BLaER1 treated with 17β-estradiol and CSF1 and Interleukin-3, amounts not matched to agents 10 nM and 100 nM (cell line): ENCODE results near the gene TBC1D14.
A peak's percentile ranks its signal among the peaks of the same experiment; 100 is the strongest.
"Not testable (repeated sequence)": the region's sequence is repeated elsewhere in the genome, so short reads cannot be mapped to it uniquely, and the experiment has no call there.

ENCODE experiments used
- H3K27ac ChIP-seq, 11 experiments: shearing (Covaris generic); formaldehyde crosslinking; 2 replicates each; pipeline ENCODE4 v1.8.1; 2022
- H3K27me3 ChIP-seq, 11 experiments: shearing (Covaris generic); formaldehyde crosslinking; 2 replicates each; pipeline ENCODE4 v1.8.1; 2022
- H3K36me3 ChIP-seq, 11 experiments: shearing (Covaris generic); formaldehyde crosslinking; 2 replicates each; pipeline ENCODE4 v1.8.1; 2022
- H3K4me1 ChIP-seq, 10 experiments: shearing (Covaris generic); formaldehyde crosslinking; 2 replicates each; pipeline ENCODE4 v1.8.1; 2022
- H3K4me2 ChIP-seq, 11 experiments: shearing (Covaris generic); formaldehyde crosslinking; 2 replicates each; pipeline ENCODE4 v1.8.1; 2022
- H3K4me3 ChIP-seq, 10 experiments: shearing (Covaris generic); formaldehyde crosslinking; 2 replicates each; pipeline ENCODE4 v1.8.1; 2022
- H3K9ac ChIP-seq, 11 experiments: shearing (Covaris generic); formaldehyde crosslinking; 2 replicates each; pipeline ENCODE4 v1.8.1; 2022
- H3K9me3 ChIP-seq, 11 experiments: shearing (Covaris generic); formaldehyde crosslinking; replicated peaks in 1 of 11; 2 replicates each; pipeline ENCODE4 v1.8.1; 2022
- H4K20me1 ChIP-seq, 11 experiments: shearing (Covaris generic); formaldehyde crosslinking; 2 replicates each; pipeline ENCODE4 v1.8.1; 2022
- Cebpa-rat ChIP-seq, 11 experiments: shearing (Covaris generic); IDR thresholded peaks; 2 replicates each; pipeline ENCODE4 v1.8.1; 2022

The TBC1D14 gene

GRCh38 chr4:6887591-6888371, 21.8 kb upstream of the TBC1D14 start:
- Histone ChIP-seq H3K9me3 (peaks cover 25 to 33% (median 31%) of the 10 kb centered on the region in 11 experiments), H3K9ac (peak overlapping the region; percentile 36 to 69 (median 66); a peak in 19 of 22 replicates), H4K20me1 (peaks cover 0 to 7% (median 0%) of the 10 kb centered on the region in 11 experiments; a peak in 2 of 22 replicates), H3K4me3 (peak overlapping the region in 8 of 10 experiments; percentile 5 to 55 (median 20); a peak in 9 of 20 replicates), H3K27me3 (no peaks in the 10 kb centered on the region), H3K4me2 (peak overlapping the region; percentile 67 to 96 (median 86)), H3K4me1 (peaks cover 79 to 95% (median 87%) of the 10 kb centered on the region in 10 experiments), H3K36me3 (peaks cover 9 to 35% (median 28%) of the 10 kb centered on the region in 11 experiments; a peak in 21 of 22 replicates), H3K27ac (peak overlapping the region; percentile 48 to 84 (median 79); a peak in 21 of 22 replicates)
- TF ChIP-seq Cebpa-rat (IDR thresholded peaks at IDR 0.05): peak in 1 of 11 experiments; percentile 27; a peak in 1 of 22 replicates

GRCh38 chr4:6888506-6889071, 21.0 kb upstream of the TBC1D14 start:
- peaks cover 0 to 7% (median 0%) of the 10 kb centered on the region in 11 experiments; a peak in 1 of 22 replicates for H4K20me1 ChIP-seq
- H3K27ac ChIP-seq: peak overlapping the region; percentile 48 to 84 (median 79); a peak in 21 of 22 replicates
- H3K4me3 ChIP-seq: peak overlapping the region in 7 of 10 experiments; percentile 6 to 55 (median 34); a peak in 5 of 20 replicates
- peaks cover 25 to 33% (median 31%) of the 10 kb centered on the region in 11 experiments for H3K9me3 ChIP-seq
- peaks cover 87 to 100% (median 95%) of the 10 kb centered on the region in 10 experiments for H3K4me1 ChIP-seq
- TF ChIP-seq Cebpa-rat (IDR thresholded peaks at IDR 0.05): no peak
- peaks cover under 1 to 26% (median 20%) of the 10 kb centered on the region in 11 experiments; a peak in 18 of 22 replicates for H3K36me3 ChIP-seq
- H3K27me3 ChIP-seq: no peaks in the 10 kb centered on the region
- peak overlapping the region; percentile 67 to 96 (median 86) for H3K4me2 ChIP-seq
- peak overlapping the region; percentile 36 to 69 (median 66); a peak in 17 of 22 replicates for H3K9ac ChIP-seq

GRCh38 chr4:6889101-6889735, 20.4 kb upstream of the TBC1D14 start:
- Histone ChIP-seq H3K27ac (peak overlapping the region in 10 of 11 experiments; percentile 71 to 84 (median 80); a peak in 21 of 22 replicates), H4K20me1 (peaks cover 0 to 7% (median 0%) of the 10 kb centered on the region in 11 experiments; a peak in 1 of 22 replicates), H3K9me3 (peaks cover 25 to 33% (median 31%) of the 10 kb centered on the region in 11 experiments), H3K4me2 (peak overlapping the region in 7 of 11 experiments; percentile 3 to 96 (median 92); a peak in 11 of 22 replicates), H3K9ac (peak overlapping the region in 6 of 11 experiments; percentile 36 to 69 (median 66); a peak in 2 of 22 replicates), H3K4me3 (peak overlapping the region in 7 of 10 experiments; percentile 10 to 55 (median 35); a peak in 9 of 20 replicates), H3K27me3 (no peaks in the 10 kb centered on the region), H3K36me3 (peaks cover 0 to 22% (median 14%) of the 10 kb centered on the region in 11 experiments; a peak in 13 of 22 replicates), H3K4me1 (peaks cover 90 to 100% (median 100%) of the 10 kb centered on the region in 10 experiments)
- no peak for TF ChIP-seq Cebpa-rat (IDR thresholded peaks at IDR 0.05)

GRCh38 chr4:6889736-6890324, 19.8 kb upstream of the TBC1D14 start:
- H3K4me3 ChIP-seq: peak overlapping the region in 8 of 10 experiments; percentile 4 to 55 (median 30); a peak in 13 of 20 replicates
- peak overlapping the region in 9 of 11 experiments; percentile 75 to 84 (median 81); a peak in 18 of 22 replicates for H3K27ac ChIP-seq
- H3K9ac ChIP-seq: no peak overlapping the region
- H4K20me1 ChIP-seq: peaks cover 0 to 7% (median 0%) of the 10 kb centered on the region in 11 experiments; a peak in 1 of 22 replicates
- peaks cover 25 to 33% (median 31%) of the 10 kb centered on the region in 11 experiments for H3K9me3 ChIP-seq
- peaks cover 0 to 20% (median 10%) of the 10 kb centered on the region in 11 experiments; a peak in 11 of 22 replicates for H3K36me3 ChIP-seq
- no peak for TF ChIP-seq Cebpa-rat (IDR thresholded peaks at IDR 0.05)
- peak overlapping the region in 7 of 11 experiments; percentile 3 to 96 (median 89); a peak in 10 of 22 replicates for H3K4me2 ChIP-seq
- no peaks in the 10 kb centered on the region for H3K27me3 ChIP-seq
- peaks cover 90 to 100% (median 100%) of the 10 kb centered on the region in 10 experiments for H3K4me1 ChIP-seq

GRCh38 chr4:6890358-6890757, 19.3 kb upstream of the TBC1D14 start:
- Histone ChIP-seq H3K9ac (peak overlapping the region in 1 of 11 experiments; percentile 72; a peak in 1 of 22 replicates), H3K27me3 (no peaks in the 10 kb centered on the region), H3K4me3 (peak overlapping the region in 8 of 10 experiments; percentile 4 to 55 (median 30); a peak in 13 of 20 replicates), H3K36me3 (peaks cover 0 to 20% (median 10%) of the 10 kb centered on the region in 11 experiments; a peak in 11 of 22 replicates), H3K4me1 (peaks cover 87 to 100% (median 99%) of the 10 kb centered on the region in 10 experiments), H3K4me2 (peak overlapping the region in 9 of 11 experiments; percentile 79 to 96 (median 86); a peak in 12 of 22 replicates), H3K27ac (peak overlapping the region in 10 of 11 experiments; percentile 61 to 84 (median 80); a peak in 20 of 22 replicates), H4K20me1 (peaks cover 0 to 7% (median 0%) of the 10 kb centered on the region in 11 experiments; a peak in 1 of 22 replicates), H3K9me3 (peaks cover 25 to 33% (median 32%) of the 10 kb centered on the region in 11 experiments)
- TF ChIP-seq Cebpa-rat (IDR thresholded peaks at IDR 0.05): no peak

- Histone ChIP-seq H3K4me3 (peak overlapping the region in 7 of 10 experiments; percentile 4 to 55 (median 37); a peak in 8 of 20 replicates), H3K9ac (peak overlapping the region in 9 of 11 experiments; percentile 53 to 73 (median 70); a peak in 17 of 22 replicates), H3K4me2 (peak overlapping the region; percentile 79 to 93 (median 88)), H3K9me3 (peaks cover 25 to 39% (median 32%) of the 10 kb centered on the region in 11 experiments), H3K36me3 (peaks cover 0 to 20% (median 10%) of the 10 kb centered on the region in 11 experiments; a peak in 11 of 22 replicates), H3K27ac (peak overlapping the region; percentile 53 to 84 (median 79); a peak in 21 of 22 replicates), H3K4me1 (peaks cover 80 to 95% (median 93%) of the 10 kb centered on the region in 10 experiments)
- H4K20me1 ChIP-seq, H3K27me3 ChIP-seq: not testable (repeated sequence)
These were observed 18.7 kb upstream of the TBC1D14 start for GRCh38 chr4:6890971-6891370.

- Histone ChIP-seq H3K4me3 (peak overlapping the region; percentile 1 to 48 (median 18); a peak in 13 of 20 replicates), H4K20me1 (no peaks in the 10 kb centered on the region; a peak in 1 of 22 replicates), H3K9me3 (peaks cover 28 to 45% (median 35%) of the 10 kb centered on the region in 11 experiments), H3K4me2 (peak overlapping the region; percentile 79 to 93 (median 88)), H3K4me1 (peaks cover 74 to 89% (median 87%) of the 10 kb centered on the region in 10 experiments), H3K36me3 (peaks cover 0 to 20% (median 10%) of the 10 kb centered on the region in 11 experiments; a peak in 11 of 22 replicates), H3K9ac (peak overlapping the region; percentile 53 to 73 (median 68); a peak in 20 of 22 replicates), H3K27ac (peak overlapping the region; percentile 53 to 84 (median 79); a peak in 21 of 22 replicates), H3K27me3 (no peaks in the 10 kb centered on the region)
- no peak for TF ChIP-seq Cebpa-rat (IDR thresholded peaks at IDR 0.05)
These were observed 18.0 kb upstream of the TBC1D14 start for GRCh38 chr4:6891436-6892170.
